Loucy (cell line): ENCODE results near the gene KAZALD1.

Experiments used
- EZH2phosphoT487 ChIP-seq: fragments of 200-600 bp; IDR thresholded peaks from 2 replicates; pipeline ENCODE4 v1.6.1; 2018; ENCODE audit warnings: antibody characterized with exemption, mild to moderate bottlenecking, moderate library complexity, borderline replicate concordance
- TF ChIP-seq, protein P1 (sequence below): fragments of 200-600 bp; sonication (generic); conservative IDR thresholded peaks from 2 replicates; pipeline ENCODE4 v1.5.1; 2014; ENCODE audit warnings: mild to moderate bottlenecking, antibody characterized with exemption, low read length

GRCh38 chr10:101071885-101072433 lies 10.2 kb downstream of the KAZALD1 start:
- TF ChIP-seq, protein P1, sequence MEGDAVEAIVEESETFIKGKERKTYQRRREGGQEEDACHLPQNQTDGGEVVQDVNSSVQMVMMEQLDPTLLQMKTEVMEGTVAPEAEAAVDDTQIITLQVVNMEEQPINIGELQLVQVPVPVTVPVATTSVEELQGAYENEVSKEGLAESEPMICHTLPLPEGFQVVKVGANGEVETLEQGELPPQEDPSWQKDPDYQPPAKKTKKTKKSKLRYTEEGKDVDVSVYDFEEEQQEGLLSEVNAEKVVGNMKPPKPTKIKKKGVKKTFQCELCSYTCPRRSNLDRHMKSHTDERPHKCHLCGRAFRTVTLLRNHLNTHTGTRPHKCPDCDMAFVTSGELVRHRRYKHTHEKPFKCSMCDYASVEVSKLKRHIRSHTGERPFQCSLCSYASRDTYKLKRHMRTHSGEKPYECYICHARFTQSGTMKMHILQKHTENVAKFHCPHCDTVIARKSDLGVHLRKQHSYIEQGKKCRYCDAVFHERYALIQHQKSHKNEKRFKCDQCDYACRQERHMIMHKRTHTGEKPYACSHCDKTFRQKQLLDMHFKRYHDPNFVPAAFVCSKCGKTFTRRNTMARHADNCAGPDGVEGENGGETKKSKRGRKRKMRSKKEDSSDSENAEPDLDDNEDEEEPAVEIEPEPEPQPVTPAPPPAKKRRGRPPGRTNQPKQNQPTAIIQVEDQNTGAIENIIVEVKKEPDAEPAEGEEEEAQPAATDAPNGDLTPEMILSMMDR = no peak
- TF ChIP-seq EZH2phosphoT487 = no peak
